ENCODE results near the gene CTU2.

The CTU2 gene

DNA sequence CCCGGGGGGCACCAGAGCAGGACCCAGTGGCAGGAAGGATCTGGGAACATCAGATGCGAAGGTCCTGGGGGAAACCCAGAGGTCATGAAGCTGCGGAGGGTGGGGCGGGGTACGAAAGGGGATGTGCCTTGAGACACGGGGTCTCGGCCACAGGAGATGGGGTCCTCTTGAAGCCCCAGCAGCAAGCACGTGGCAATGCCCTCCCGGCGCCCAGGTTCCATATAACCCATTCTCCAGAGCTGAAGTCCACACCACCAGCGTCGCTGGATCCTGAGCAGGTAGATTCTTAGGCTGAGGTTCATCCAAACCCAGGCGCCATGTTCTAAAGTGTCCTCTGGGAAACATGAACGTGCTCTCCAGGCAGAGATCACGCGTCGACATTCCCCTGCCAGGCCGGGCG is 57.8 kb downstream of the CTU2 start:
- no peak for DNase-seq

DNA sequence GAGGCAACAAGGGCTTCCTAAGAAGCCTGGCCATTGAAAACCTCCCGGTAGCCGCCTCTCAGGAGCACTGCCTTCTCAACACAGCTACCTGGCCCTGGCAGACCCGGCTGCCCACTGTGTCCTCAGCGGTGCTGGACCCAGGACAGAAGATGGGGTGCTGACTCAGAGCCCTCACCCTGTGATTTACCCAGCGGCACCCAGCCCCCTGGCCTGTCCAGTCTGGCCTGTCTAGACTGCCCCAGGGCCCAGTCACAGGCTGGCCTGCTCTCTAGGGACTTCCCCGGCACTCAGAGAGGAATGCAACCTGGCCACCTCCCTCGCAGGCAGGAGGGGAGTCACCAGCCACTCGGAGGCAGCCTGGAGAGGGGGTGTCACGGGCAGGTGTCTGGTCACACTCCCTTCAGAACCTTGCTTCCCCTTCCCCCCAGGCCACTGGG is 58.6 kb downstream of the CTU2 start:
- DNase-seq = no peak

Measured in activated T-cell treated with anti-CD3 and anti-CD28 coated beads, Interleukin-2, amount 50 U/mL, for 48 hours (primary cell).